Stimulated activated effector memory CD8-positive, alpha-beta T cell treated with anti-CD3 and anti-CD28 coated beads, Interleukin-12 subunit alpha, Interleukin-12 subunit beta, amount 100 ng/mL, for 72 hours (primary cell): Measurements from ENCODE around the gene TBKBP1.
A peak's percentile ranks its signal among the peaks of the same experiment; 100 is the strongest.

Experiments
- ATAC-seq: fragments of 150-1000 bp; cut with Tn5 transposase; 2 replicates; pipeline ENCODE4 v1.10.0; 2021
- DNase-seq, 2 donors: peaks; one replicate each; pipeline ENCODE4 v3.0.0; 2021 to 2022; ENCODE audit warnings: low spot score in 2 of 2
- H3K27ac Mint-ChIP-seq: one replicate; pipeline ENCODE4 v1.8.0; 2022; ENCODE audit warnings: mild to moderate bottlenecking, mixed read lengths
- H3K36me3 Mint-ChIP-seq: one replicate; pipeline ENCODE4 v1.8.0; 2022; ENCODE audit warnings: mild to moderate bottlenecking, mixed read lengths
- H3K4me1 Mint-ChIP-seq: one replicate; pipeline ENCODE4 v1.8.0; 2022; ENCODE audit warnings: mixed read lengths
- H3K4me3 Mint-ChIP-seq: one replicate; pipeline ENCODE4 v1.8.0; 2022; ENCODE audit warnings: mild to moderate bottlenecking, mixed read lengths
- H3K9me3 Mint-ChIP-seq: one replicate; pipeline ENCODE4 v1.8.0; 2022; ENCODE audit warnings: mixed read lengths

Gene TBKBP1

GRCh38 chr17:47702391-47702995 lies 8.5 kb downstream of the TBKBP1 start:
- no peak for ATAC-seq
- no peak for DNase-seq
- Mint-ChIP-seq H3K36me3 (peaks cover 77% of the 10 kb centered on the region), H3K4me1 (peaks cover 91% of the 10 kb centered on the region), H3K9me3 (no peaks in the 10 kb centered on the region), H3K4me3 (peak overlapping the region; percentile 76), H3K27ac (peak overlapping the region; percentile 95)

GRCh38 chr17:47703191-47703591 lies 9.2 kb downstream of the TBKBP1 start:
- peak overlapping the region; percentile 76 for H3K4me3 Mint-ChIP-seq
- peaks cover 84% of the 10 kb centered on the region for H3K36me3 Mint-ChIP-seq
- peak; percentile 8 for ATAC-seq
- DNase-seq = peak; percentile 51 to 81
- peaks cover 89% of the 10 kb centered on the region for H3K4me1 Mint-ChIP-seq
- peak overlapping the region; percentile 95 for H3K27ac Mint-ChIP-seq
- H3K9me3 Mint-ChIP-seq = no peaks in the 10 kb centered on the region

DNA sequence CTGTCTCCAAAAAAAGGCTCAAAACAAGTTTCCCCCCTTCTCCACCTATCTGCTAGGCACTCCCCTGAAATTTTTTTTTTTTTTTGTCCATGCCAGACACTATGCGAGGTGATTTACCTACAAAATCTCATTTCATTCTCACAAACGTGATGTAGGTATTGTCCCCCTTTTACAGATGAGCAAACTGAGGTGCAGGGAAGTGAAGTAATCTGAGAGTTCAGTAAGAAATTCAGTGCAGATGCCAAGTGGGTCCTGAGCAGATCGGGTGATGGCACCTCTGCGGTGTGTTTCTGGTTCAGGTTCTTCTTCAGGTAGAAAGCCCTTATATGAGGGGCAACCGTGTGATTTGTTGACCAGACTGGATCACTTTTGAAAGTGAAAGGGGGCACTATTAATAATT lies 9.7 kb downstream of the TBKBP1 start:
- ATAC-seq = no peak

DNA sequence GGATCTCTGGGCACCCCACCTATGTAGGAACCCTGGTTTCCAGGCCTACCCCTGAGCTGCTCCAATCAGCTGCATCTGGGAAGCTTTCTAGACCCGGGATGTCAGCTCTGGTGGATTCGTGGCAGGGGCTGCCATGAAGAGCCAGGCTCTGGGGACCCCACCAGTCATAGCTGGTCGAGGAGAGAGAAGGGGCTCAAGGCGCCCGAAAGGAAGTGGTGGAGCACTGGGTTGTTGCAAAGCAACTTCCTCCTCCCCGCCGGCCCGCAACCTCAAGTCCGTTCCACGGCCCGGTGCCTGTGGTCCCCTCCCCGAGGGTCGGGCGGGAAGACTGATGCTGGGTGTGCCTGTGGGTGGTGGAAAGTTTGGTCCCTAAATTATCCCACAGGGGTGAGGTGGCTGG lies 10.2 kb downstream of the TBKBP1 start:
- Mint-ChIP-seq H3K4me3 (peak overlapping the region; percentile 76), H3K27ac (peak overlapping the region; percentile 95), H3K36me3 (peaks cover 78% of the 10 kb centered on the region), H3K4me1 (peaks cover 80% of the 10 kb centered on the region), H3K9me3 (no peaks in the 10 kb centered on the region)
- DNase-seq (peak in 1 of 2 donors; percentile 75), ATAC-seq (no peak)

More for the DNA sequence above, 9.7 kb downstream of the TBKBP1 start:
- H3K4me1 Mint-ChIP-seq = peaks cover 85% of the 10 kb centered on the region
- peak overlapping the region; percentile 76 for H3K4me3 Mint-ChIP-seq
- peaks cover 83% of the 10 kb centered on the region for H3K36me3 Mint-ChIP-seq
- no peak for DNase-seq
- peak overlapping the region; percentile 95 for H3K27ac Mint-ChIP-seq
- H3K9me3 Mint-ChIP-seq = no peaks in the 10 kb centered on the region

- peak overlapping the region; percentile 76 for H3K4me3 Mint-ChIP-seq
- H3K27ac Mint-ChIP-seq = peak overlapping the region; percentile 95
- DNase-seq (no peak), ATAC-seq (no peak)
- H3K4me1 Mint-ChIP-seq = peaks cover 74% of the 10 kb centered on the region
- H3K9me3 Mint-ChIP-seq = no peaks in the 10 kb centered on the region
- H3K36me3 Mint-ChIP-seq = peaks cover 76% of the 10 kb centered on the region
Observed at GRCh38 chr17:47704736-47705135, 10.8 kb downstream of the TBKBP1 start.

DNA sequence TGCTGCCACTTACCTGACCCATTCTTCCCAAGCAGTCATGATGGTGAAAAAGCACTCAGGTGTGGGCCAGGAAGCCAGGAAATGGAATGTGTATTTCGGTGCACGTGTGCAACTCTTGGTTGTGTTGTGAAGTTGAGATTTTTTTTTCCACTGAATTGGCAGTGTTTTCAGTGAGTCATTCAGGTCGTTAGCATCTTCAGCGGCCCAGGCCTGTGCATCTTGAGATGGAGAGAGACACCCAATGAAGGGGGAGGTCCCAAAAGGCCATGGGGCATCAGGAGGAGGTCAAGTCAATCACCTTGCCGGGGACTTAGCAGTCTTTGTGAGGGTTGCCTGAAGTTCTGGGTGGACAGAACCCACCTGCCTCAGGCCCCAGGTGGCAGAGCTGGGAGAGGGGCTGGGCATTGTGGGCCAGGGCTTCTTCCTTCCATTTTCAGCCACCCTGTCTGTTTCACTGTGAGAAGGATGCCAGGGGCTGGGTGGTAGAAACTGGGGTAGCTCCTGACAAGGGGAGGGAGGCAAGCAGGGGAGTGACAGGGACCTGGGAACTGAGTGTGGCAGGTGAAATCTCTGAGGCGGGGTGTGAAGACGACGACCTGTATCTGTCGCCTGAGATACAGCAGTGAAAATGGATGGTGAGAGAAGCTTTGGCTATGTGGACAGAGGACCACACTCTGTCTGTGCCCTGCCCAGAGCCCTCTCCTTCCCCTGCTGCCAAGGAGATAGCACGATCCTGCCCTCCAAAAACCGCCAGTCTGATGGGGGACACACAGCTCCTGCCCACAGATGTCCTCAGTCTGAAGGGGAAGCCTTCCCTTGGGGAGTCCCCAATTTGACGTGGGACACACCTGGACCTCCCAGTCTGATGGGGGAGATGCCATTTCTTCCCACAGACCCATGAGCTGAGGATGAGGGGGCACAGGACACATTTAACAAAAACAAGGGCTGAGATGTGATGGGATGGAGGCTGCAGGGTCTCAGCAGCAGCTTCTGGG lies 11.9 kb downstream of the TBKBP1 start:
- H3K36me3 Mint-ChIP-seq = peaks cover 79% of the 10 kb centered on the region
- H3K4me1 Mint-ChIP-seq = peaks cover 72% of the 10 kb centered on the region
- DNase-seq = peak in 1 of 2 donors; percentile 78
- H3K27ac Mint-ChIP-seq = peak overlapping the region; percentile 95
- H3K4me3 Mint-ChIP-seq = peak overlapping the region; percentile 76
- ATAC-seq = peak; percentile 56
- no peaks in the 10 kb centered on the region for H3K9me3 Mint-ChIP-seq

- Mint-ChIP-seq H3K27ac (peak overlapping the region; percentile 95), H3K4me3 (peak overlapping the region; percentile 76), H3K36me3 (peaks cover 75% of the 10 kb centered on the region), H3K4me1 (peaks cover 69% of the 10 kb centered on the region), H3K9me3 (no peaks in the 10 kb centered on the region)
- no peak for DNase-seq
- no peak for ATAC-seq
Observed at GRCh38 chr17:47707056-47707804, 13.3 kb downstream of the TBKBP1 start.

- H3K27ac Mint-ChIP-seq = peak overlapping the region; percentile 95
- no peak overlapping the region for H3K4me3 Mint-ChIP-seq
- peaks cover 69% of the 10 kb centered on the region for H3K36me3 Mint-ChIP-seq
- H3K9me3 Mint-ChIP-seq = no peaks in the 10 kb centered on the region
- ATAC-seq = no peak
- no peak for DNase-seq
- H3K4me1 Mint-ChIP-seq = peaks cover 67% of the 10 kb centered on the region
Observed at GRCh38 chr17:47707884-47708283, 13.9 kb downstream of the TBKBP1 start.

GRCh38 chr17:47708312-47708863 lies 14.4 kb downstream of the TBKBP1 start:
- Mint-ChIP-seq H3K36me3 (peaks cover 64% of the 10 kb centered on the region), H3K27ac (no peak overlapping the region), H3K4me3 (no peak overlapping the region), H3K4me1 (peaks cover 68% of the 10 kb centered on the region), H3K9me3 (no peaks in the 10 kb centered on the region)
- ATAC-seq = no peak
- DNase-seq = no peak

DNA sequence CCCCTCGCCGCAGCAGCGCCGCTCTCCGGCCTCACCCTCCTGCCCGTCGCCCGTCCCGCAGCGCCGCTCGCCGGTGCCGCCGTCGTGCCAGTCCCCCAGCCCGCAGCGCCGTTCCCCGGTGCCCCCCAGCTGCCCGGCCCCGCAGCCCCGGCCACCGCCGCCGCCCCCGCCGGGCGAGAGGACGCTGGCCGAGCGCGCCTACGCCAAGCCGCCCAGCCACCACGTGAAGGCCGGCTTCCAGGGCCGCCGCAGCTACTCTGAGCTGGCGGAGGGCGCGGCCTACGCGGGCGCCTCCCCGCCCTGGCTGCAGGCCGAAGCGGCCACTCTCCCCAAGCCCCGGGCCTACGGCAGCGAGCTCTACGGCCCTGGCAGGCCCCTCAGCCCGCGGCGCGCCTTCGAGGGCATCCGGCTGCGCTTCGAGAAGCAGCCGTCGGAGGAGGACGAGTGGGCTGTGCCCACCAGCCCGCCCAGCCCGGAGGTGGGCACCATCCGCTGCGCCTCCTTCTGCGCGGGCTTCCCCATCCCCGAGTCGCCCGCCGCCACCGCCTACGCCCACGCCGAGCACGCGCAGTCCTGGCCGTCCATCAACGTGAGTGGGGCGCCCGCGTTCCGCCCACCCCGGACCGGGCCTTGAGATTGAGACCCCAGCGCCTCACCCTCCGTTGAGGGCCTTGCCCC lies 15.0 kb downstream of the TBKBP1 start:
- ATAC-seq = no peak
- DNase-seq = no peak
- H3K4me1 Mint-ChIP-seq = peaks cover 68% of the 10 kb centered on the region
- H3K4me3 Mint-ChIP-seq = no peak overlapping the region
- peaks cover 62% of the 10 kb centered on the region for H3K36me3 Mint-ChIP-seq
- no peaks in the 10 kb centered on the region for H3K9me3 Mint-ChIP-seq
- H3K27ac Mint-ChIP-seq = no peak overlapping the region

DNA sequence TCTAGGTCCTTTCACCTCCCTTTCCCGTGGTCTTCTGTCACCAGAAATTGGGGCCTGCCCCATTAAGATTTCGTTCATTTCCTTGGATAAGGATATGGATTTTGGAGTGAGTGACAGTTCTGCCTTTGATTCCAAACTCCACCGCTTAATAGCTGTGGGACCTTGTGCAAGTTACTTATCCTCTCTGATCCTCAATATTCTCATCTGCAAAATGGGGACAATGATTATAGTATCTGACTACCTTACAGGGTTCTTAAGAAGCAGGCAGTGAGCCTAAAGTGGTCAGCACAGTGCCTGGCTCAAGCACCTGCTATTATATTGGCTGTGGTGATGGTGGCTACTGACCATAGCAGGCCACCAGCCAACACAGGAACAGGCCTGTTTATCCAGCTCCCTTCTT lies 15.6 kb downstream of the TBKBP1 start:
- Mint-ChIP-seq H3K36me3 (peaks cover 66% of the 10 kb centered on the region), H3K9me3 (no peaks in the 10 kb centered on the region), H3K27ac (peak overlapping the region; percentile 80), H3K4me3 (no peak overlapping the region), H3K4me1 (peaks cover 68% of the 10 kb centered on the region)
- ATAC-seq (no peak), DNase-seq (no peak)

- H3K4me3 Mint-ChIP-seq = no peak overlapping the region
- DNase-seq = no peak
- peaks cover 68% of the 10 kb centered on the region for H3K4me1 Mint-ChIP-seq
- H3K9me3 Mint-ChIP-seq = no peaks in the 10 kb centered on the region
- ATAC-seq = no peak
- peaks cover 52% of the 10 kb centered on the region for H3K36me3 Mint-ChIP-seq
- peak overlapping the region; percentile 80 for H3K27ac Mint-ChIP-seq
Observed at GRCh38 chr17:47711366-47712099, 17.6 kb downstream of the TBKBP1 start.

DNA sequence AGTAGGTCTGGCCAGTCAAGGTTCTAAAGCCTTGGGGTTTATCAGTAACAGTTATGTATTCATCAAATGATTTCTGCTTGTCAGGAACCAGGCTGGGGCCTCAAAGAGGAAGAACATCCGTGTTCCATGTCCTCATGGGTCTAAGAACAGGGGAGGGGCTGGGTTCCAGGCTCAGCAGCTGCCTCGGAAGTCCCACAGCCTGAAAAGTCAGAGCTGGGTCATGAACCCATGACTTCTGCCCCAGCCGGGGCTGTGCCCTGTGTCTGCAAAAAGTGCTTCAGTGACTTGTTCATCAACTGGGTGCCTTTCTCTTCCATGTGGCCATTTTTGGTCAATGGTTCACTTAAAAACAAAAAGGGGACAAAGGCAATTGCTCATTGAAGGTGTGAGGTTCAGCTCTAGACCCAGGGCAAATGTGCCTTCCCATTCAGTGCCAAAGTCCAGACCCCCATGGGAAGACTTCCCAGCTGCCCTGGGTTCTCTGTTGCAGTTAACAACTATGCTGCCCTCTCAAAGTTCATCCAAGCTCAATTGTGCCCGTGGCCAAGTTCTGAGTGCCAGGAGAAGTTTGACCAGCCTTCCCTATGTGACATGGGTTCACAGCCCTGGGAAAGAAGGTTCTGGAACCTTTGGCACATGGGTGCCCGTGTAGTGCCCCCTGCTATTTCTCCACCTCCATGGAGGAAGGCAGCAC lies 18.5 kb downstream of the TBKBP1 start:
- ATAC-seq (no peak), DNase-seq (no peak)
- peaks cover 68% of the 10 kb centered on the region for H3K4me1 Mint-ChIP-seq
- H3K9me3 Mint-ChIP-seq = no peaks in the 10 kb centered on the region
- peak overlapping the region; percentile 80 for H3K27ac Mint-ChIP-seq
- H3K36me3 Mint-ChIP-seq = peaks cover 43% of the 10 kb centered on the region
- no peak overlapping the region for H3K4me3 Mint-ChIP-seq
